HepG2 (cell line): ENCODE results near the gene VDR. TPM values are rescaled to one million over a fixed set of nuclear protein-coding genes. Genes with fewer than 3 reads are reported as not detected.

Experiments
- ATAC-seq: fragments of 200-7000 bp; cut with Tn5 transposase; 3 replicates; pipeline ENCODE4 v1.9.1; 2020; ENCODE audit warnings: mild to moderate bottlenecking, moderate library complexity
- BruUV-seq: library from RNA; stranded (reverse); fragments of 400-500 nt; replicated peaks from 2 replicates; lab custom pipeline; 2021; lab: Mats Ljungman, UMichigan
- CTCF ChIA-PET: fragments of 300-600 bp; formaldehyde crosslinking; extraction: SDS; loops from one replicate; lab custom pipeline; 2021; ENCODE audit warnings: low total read pairs, inconsistent platforms, low intra/inter-chr PET ratio; lab: Yijun Ruan, JAX
- POLR2A ChIA-PET: fragments of 350-600 bp; sonication (Branson Sonifier 250); formaldehyde crosslinking; loops from one replicate; lab custom pipeline; 2020; ENCODE audit warnings: antibody characterized with exemption, inconsistent platforms; lab: Yijun Ruan, JAX
- DNase-seq: peaks from one replicate; pipeline ENCODE4 v3.0.0-alpha.2; 2015; ENCODE audit warnings: low spot score
- FAIRE-seq: peaks from 3 replicates; lab custom pipeline; 2011; peaks lifted over from hg19 to GRCh38; lab: Jason Lieb, UNC
- H2AFZ ChIP-seq: one replicate; pipeline ENCODE4 v1.6.1; 2011; ENCODE audit warnings: low read length, inconsistent platforms
- H3K27ac ChIP-seq: fragments of 300-600 bp; 3 replicates; pipeline ENCODE4 v1.8.0; 2011; ENCODE audit warnings: mixed run types, mild to moderate bottlenecking, mixed read lengths, low read length, inconsistent platforms; ENCODE audit not compliant: insufficient read depth; ENCODE audit errors: extremely low read length
- H3K27me3 ChIP-seq, 2 experiments: fragments of 200-600 bp in 1 of 2; 2 replicates in 1 of 2; 3 replicates in 1 of 2; pipeline versions ENCODE4 v1.6.0 to v1.8.0; 2011; ENCODE audit warnings: low read length in 2 of 2, mild to moderate bottlenecking in 2 of 2, moderate library complexity in 2 of 2, inconsistent platforms in 1 of 2; ENCODE audit not compliant: insufficient read depth in 2 of 2, control insufficient read depth in 1 of 2
- H3K36me3 ChIP-seq, 2 experiments: fragments of 200-600 bp in 1 of 2; replicated peaks in 1 of 2; 2 replicates in 1 of 2; 3 replicates in 1 of 2; pipeline versions ENCODE4 v1.5.1 to v1.8.0; 2011; ENCODE audit warnings: low read length in 2 of 2, inconsistent platforms in 1 of 2; ENCODE audit not compliant: insufficient read depth in 2 of 2, control insufficient read depth in 1 of 2
- H3K4me1 ChIP-seq: 2 replicates; pipeline ENCODE4 v1.5.1; 2012; ENCODE audit warnings: low read length, inconsistent platforms; ENCODE audit not compliant: insufficient read depth
- H3K4me2 ChIP-seq: 2 replicates; pipeline ENCODE4 v1.6.0; 2011; ENCODE audit warnings: low read depth, low read length, inconsistent platforms
- H3K4me3 ChIP-seq, 3 experiments: fragments of 200-600 bp in 1 of 3; sonication (generic), shearing (Covaris generic) in 1 of 3; replicated peaks in 1 of 3; 2 replicates each; pipeline ENCODE4 v1.5.1; 2011 to 2016; ENCODE audit warnings: low read length in 3 of 3, inconsistent platforms in 2 of 3, low read depth in 2 of 3, mild to moderate bottlenecking in 2 of 3, control low read depth in 1 of 3, mixed read lengths in 1 of 3; ENCODE audit not compliant: insufficient read depth in 1 of 3
- H3K79me2 ChIP-seq: one replicate; pipeline ENCODE4 v1.6.1; 2011; ENCODE audit warnings: low read length, inconsistent platforms; ENCODE audit not compliant: insufficient read depth
- H3K9ac ChIP-seq: 2 replicates; pipeline ENCODE4 v1.6.0; 2011; ENCODE audit warnings: mild to moderate bottlenecking, low read depth, low read length, inconsistent platforms; ENCODE audit not compliant: insufficient read depth
- H3K9me3 ChIP-seq: 2 replicates; pipeline ENCODE4 v1.5.1; 2012; ENCODE audit warnings: mild to moderate bottlenecking, low read length
- H4K20me1 ChIP-seq: 2 replicates; pipeline ENCODE4 v1.6.0; 2011; ENCODE audit warnings: inconsistent platforms, mild to moderate bottlenecking, low read length, moderate library complexity; ENCODE audit not compliant: insufficient read depth
- ASH2L ChIP-seq: fragments of 300-600, 200-600 bp; sonication (generic); IDR thresholded peaks from 2 replicates; pipeline ENCODE4 v1.7.0; 2017; ENCODE audit warnings: low read depth, mild to moderate bottlenecking, moderate library complexity, mixed read lengths, low read length; ENCODE audit not compliant: insufficient read length
- BCL3 ChIP-seq: sonication (generic); formaldehyde crosslinking; IDR thresholded peaks from 2 replicates; pipeline ENCODE4 v1.5.1; 2020; ENCODE audit warnings: mild to moderate bottlenecking, missing genetic modification reagents, moderate library complexity
- FOXA3 ChIP-seq: IDR thresholded peaks from 2 replicates; pipeline ENCODE4 v1.6.1; 2016; ENCODE audit warnings: missing genetic modification reagents, missing compliant biosample characterization
- HIVEP1 ChIP-seq: sonication (generic); formaldehyde crosslinking; IDR thresholded peaks from 2 replicates; pipeline ENCODE4 v1.4.0; 2020; ENCODE audit warnings: mild to moderate bottlenecking, missing genetic modification reagents
- HOXD1 ChIP-seq: sonication (generic); formaldehyde crosslinking; IDR thresholded peaks from 2 replicates; pipeline ENCODE4 v1.5.0; 2020; ENCODE audit warnings: missing genetic modification reagents
- MXI1 ChIP-seq: IDR thresholded peaks from 3 replicates; pipeline ENCODE4 v1.6.1; 2012; ENCODE audit warnings: low read depth, low read length, inconsistent platforms, borderline replicate concordance
- NR2F6 ChIP-seq, 2 experiments: IDR thresholded peaks; 2 replicates each; pipeline ENCODE4 v1.6.1; 2016; ENCODE audit warnings: antibody characterized with exemption in 1 of 2, mild to moderate bottlenecking in 1 of 2
- SALL1 ChIP-seq: sonication (generic); formaldehyde crosslinking; IDR thresholded peaks from 2 replicates; pipeline ENCODE4 v1.8.0; 2022; ENCODE audit warnings: mild to moderate bottlenecking, missing genetic modification reagents
- SOX6 ChIP-seq, 2 experiments: fragments of 450-650 bp in 1 of 2; sonication (generic) in 1 of 2; formaldehyde crosslinking in 1 of 2; IDR thresholded peaks; 2 replicates each; pipeline versions ENCODE4 v1.4.0 to v1.6.1; 2017 to 2020; ENCODE audit warnings: antibody characterized with exemption in 1 of 2, mild to moderate bottlenecking in 1 of 2, missing genetic modification reagents in 1 of 2
- TOPORS ChIP-seq: sonication (generic); formaldehyde crosslinking; IDR thresholded peaks from 2 replicates; pipeline ENCODE4 v1.8.0; 2023; ENCODE audit warnings: mild to moderate bottlenecking, missing genetic modification reagents
- ZNF292 ChIP-seq: sonication (generic); formaldehyde crosslinking; IDR thresholded peaks from 2 replicates; pipeline ENCODE4 v1.8.1; 2022; ENCODE audit warnings: mild to moderate bottlenecking, low read depth, missing genetic modification reagents, borderline replicate concordance
- ZNF720 ChIP-seq: sonication (generic); formaldehyde crosslinking; IDR thresholded peaks from 2 replicates; pipeline ENCODE4 v1.4.0; 2020; ENCODE audit warnings: missing genetic modification reagents
- ZSCAN22 ChIP-seq: sonication (generic); formaldehyde crosslinking; IDR thresholded peaks from 2 replicates; pipeline ENCODE4 v1.4.0; 2020; ENCODE audit warnings: mild to moderate bottlenecking, missing genetic modification reagents
- ZSCAN9 ChIP-seq: IDR thresholded peaks from 2 replicates; pipeline ENCODE4 v1.6.1; 2016; ENCODE audit warnings: borderline replicate concordance
- WGBS: methylation state at CpG from one replicate; pipeline ENCODE4 v1.1.6; 2017; ENCODE audit warnings: low lambda C conversion rate; 5-methylcytosine and 5-hydroxymethylcytosine counted together
- in situ Hi-C: cut with HindIII; loops from 2 replicates; pipeline ENCODE4 v1.10.0; 2017; ENCODE audit warnings: low pct_unique_long_range_greater_than_20kb; ENCODE audit not compliant: extremely low pct_ligation_motif_present
- intact Hi-C: fragments of 100-400 bp; cut with micrococcal nuclease; formaldehyde crosslinking; loops from one replicate; pipeline ENCODE4 v1.10.0; 2022; ENCODE audit not compliant: unreplicated experiment
- polyA plus RNA-seq, 8 experiments: library from polyadenylated mRNA; depleted of rRNA in 3 of 8; stranded (reverse) in 7 of 8; unstranded in 1 of 8; fragments of >200 nt; fragmentation: Illumina TruSeq in 4 of 8; extraction: Trizol in 4 of 8; gene quantifications; 2 replicates each; pipeline versions ENCODE4 v1.2.1 to v1.2.3, GENCODE V29; 2011 to 2016; ENCODE audit warnings: low read depth in 4 of 8, missing spikeins in 1 of 8, mixed read lengths in 1 of 8; ENCODE audit not compliant: insufficient read depth in 1 of 8
- total RNA-seq, 5 experiments: library from RNA; depleted of rRNA; stranded (reverse); fragments of >200 nt; fragmentation: Illumina TruSeq; extraction: Trizol; gene quantifications; 2 replicates each; pipeline ENCODE4 v1.2.3, GENCODE V29; 2016; ENCODE audit warnings: low read depth in 1 of 5

VDR gene
- total and polyA plus RNA-seq, 2 of the 13 experiments (the other 11 are each of a cell fraction or from before 2014, with no cell fraction given), result 0.08 to 0.33 TPM

DNA sequence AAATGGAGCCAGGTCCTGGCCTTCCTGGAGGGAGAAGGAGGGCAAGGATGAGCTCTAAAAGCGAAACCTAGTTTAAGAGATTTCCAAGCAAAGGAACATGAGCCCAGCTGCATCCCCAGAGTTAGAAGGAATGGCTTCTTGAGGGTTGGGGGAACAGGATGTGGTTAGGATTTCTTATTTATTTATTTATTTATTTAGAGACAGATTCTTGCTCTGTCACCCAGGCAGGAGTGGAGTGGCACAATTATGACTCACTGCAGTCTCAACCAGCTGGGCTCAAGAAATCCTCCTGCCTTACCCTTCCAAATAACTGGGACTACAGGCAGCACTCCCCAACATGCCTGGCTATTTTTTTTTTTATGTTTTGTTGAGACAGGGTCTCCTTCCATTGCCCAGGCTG, 33.3 kb upstream of the VDR start:
- no TSS peak for BruUV-seq
- ChIA-PET POLR2A (no interaction called here), CTCF (no interaction called here)
- H4K20me1 ChIP-seq, result no peaks in the 10 kb centered on the region
- no peak overlapping the region for H2AFZ ChIP-seq
- no peak for TF ChIP-seq ASH2L
- no peak for TF ChIP-seq HIVEP1
- TF ChIP-seq BCL3 (CRISPR knock-in tag), result no peak
- H3K27ac ChIP-seq, result no peak overlapping the region
- peaks cover 16% of the 10 kb centered on the region for H3K4me1 ChIP-seq
- H3K9me3 ChIP-seq, result no peaks in the 10 kb centered on the region
- ATAC-seq (no peak), FAIRE-seq (no peak), DNase-seq (no peak)
- H3K36me3 ChIP-seq, result no peaks in the 10 kb centered on the region
- H3K9ac ChIP-seq, result no peak overlapping the region
- WGBS, result 40% methylated on average over 1 of the region's 1 CpG
- H3K27me3 ChIP-seq, result peaks cover 0 to 7% of the 10 kb centered on the region in 2 experiments; a peak in 2 of 5 replicates
- intact Hi-C loops (no loop called here), in situ Hi-C loops (no loop called here)
- no peaks in the 10 kb centered on the region for H3K79me2 ChIP-seq
- H3K4me3 ChIP-seq, result no peak overlapping the region
- H3K4me2 ChIP-seq, result no peak overlapping the region

- CTCF ChIA-PET, result no interaction called here
- no peak for TF ChIP-seq ZNF720
- no peak for TF ChIP-seq TOPORS (CRISPR knock-in tag)
- 0 out of 3 replicates have a peak, but pooled peaks have one; percentile 23 for TF ChIP-seq MXI1
- TF ChIP-seq ZSCAN22 (CRISPR knock-in tag), result peak; percentile 96
- TF ChIP-seq ZSCAN9 (CRISPR knock-in tag), result no peak
- TF ChIP-seq FOXA3, result peak; percentile 20; the same call in 1 of the 2 replicates
- TF ChIP-seq ZNF292 (CRISPR knock-in tag), result 0 out of 2 replicates have a peak, but pooled peaks have one; percentile 28
- TF ChIP-seq HOXD1 (CRISPR knock-in tag), result no peak
- TF ChIP-seq SOX6 (IDR thresholded peaks at IDR 0.05), result no peak
- TF ChIP-seq SOX6 (CRISPR knock-in tag; IDR thresholded peaks at IDR 0.05), result peak; percentile 62
- TF ChIP-seq NR2F6 (IDR thresholded peaks at IDR 0.05), result no peak
- TF ChIP-seq NR2F6 (CRISPR knock-in tag; IDR thresholded peaks at IDR 0.05), result 0 out of 2 replicates have a peak, but pooled peaks have one; percentile 10
- TF ChIP-seq SALL1 (CRISPR knock-in tag), result peak; percentile 45; the same call in 1 of the 2 replicates
Measured at GRCh38 chr12:47935184-47935583, 30.4 kb upstream of the VDR start.

More at GRCh38 chr12:47935184-47935583, 30.4 kb upstream of the VDR start:
- POLR2A ChIA-PET, result no interaction called here
- H3K27me3 ChIP-seq, result peaks cover 2 to 3% of the 10 kb centered on the region in 2 experiments; a peak in 1 of 5 replicates
- intact Hi-C loops (no loop called here), in situ Hi-C loops (no loop called here)
- H3K4me1 ChIP-seq, result peaks cover 11% of the 10 kb centered on the region
- H2AFZ ChIP-seq, result no peak overlapping the region
- peak; percentile 92 for ATAC-seq
- no peak overlapping the region for H3K9ac ChIP-seq
- no peaks in the 10 kb centered on the region for H3K79me2 ChIP-seq
- no peak overlapping the region for H3K4me2 ChIP-seq
- H3K27ac ChIP-seq, result no peak overlapping the region
- H3K9me3 ChIP-seq, result no peaks in the 10 kb centered on the region
- WGBS, result 0% methylated on average over 3 of the region's 9 CpGs
- peak; percentile 8 for FAIRE-seq
- H3K36me3 ChIP-seq, result no peaks in the 10 kb centered on the region
- peak; percentile 33 for DNase-seq
- BruUV-seq, result no TSS peak
- no peak overlapping the region for H3K4me3 ChIP-seq
- H4K20me1 ChIP-seq, result no peaks in the 10 kb centered on the region
